Activated T-cell treated with anti-CD3 and anti-CD28 coated beads, Interleukin-2, amount 50 U/mL, for 1 hour (primary cell): ENCODE measurements around the gene CCDC188.

Experiments
- DNase-seq: peaks from one replicate; pipeline ENCODE4 v3.0.0-alpha.2; 2020

The CCDC188 gene

GRCh38 chr22:20102203-20102780 is 48.6 kb downstream of the CCDC188 start:
- DNase-seq, result no peak

- no peak for DNase-seq
These were observed 49.2 kb downstream of the CCDC188 start for GRCh38 chr22:20101638-20102037.

- DNase-seq, result no peak
These were observed 51.6 kb downstream of the CCDC188 start for GRCh38 chr22:20099099-20099711.
